Posterior cingulate gyrus (tissue), 11 donors: ENCODE measurements around the gene NOC4L.

Source experiments
- DNase-seq, 10 donors: peaks; one replicate each; pipeline versions ENCODE4 v3.0.0 to v3.0.0-alpha.2; 2020 to 2021; ENCODE audit warnings: mixed read lengths in 3 of 10
- intact Hi-C: fragments of 100-400 bp; cut with DNase I; formaldehyde crosslinking; loops from one replicate; pipeline ENCODE4 v1.15.1; 2023

The NOC4L gene

DNA sequence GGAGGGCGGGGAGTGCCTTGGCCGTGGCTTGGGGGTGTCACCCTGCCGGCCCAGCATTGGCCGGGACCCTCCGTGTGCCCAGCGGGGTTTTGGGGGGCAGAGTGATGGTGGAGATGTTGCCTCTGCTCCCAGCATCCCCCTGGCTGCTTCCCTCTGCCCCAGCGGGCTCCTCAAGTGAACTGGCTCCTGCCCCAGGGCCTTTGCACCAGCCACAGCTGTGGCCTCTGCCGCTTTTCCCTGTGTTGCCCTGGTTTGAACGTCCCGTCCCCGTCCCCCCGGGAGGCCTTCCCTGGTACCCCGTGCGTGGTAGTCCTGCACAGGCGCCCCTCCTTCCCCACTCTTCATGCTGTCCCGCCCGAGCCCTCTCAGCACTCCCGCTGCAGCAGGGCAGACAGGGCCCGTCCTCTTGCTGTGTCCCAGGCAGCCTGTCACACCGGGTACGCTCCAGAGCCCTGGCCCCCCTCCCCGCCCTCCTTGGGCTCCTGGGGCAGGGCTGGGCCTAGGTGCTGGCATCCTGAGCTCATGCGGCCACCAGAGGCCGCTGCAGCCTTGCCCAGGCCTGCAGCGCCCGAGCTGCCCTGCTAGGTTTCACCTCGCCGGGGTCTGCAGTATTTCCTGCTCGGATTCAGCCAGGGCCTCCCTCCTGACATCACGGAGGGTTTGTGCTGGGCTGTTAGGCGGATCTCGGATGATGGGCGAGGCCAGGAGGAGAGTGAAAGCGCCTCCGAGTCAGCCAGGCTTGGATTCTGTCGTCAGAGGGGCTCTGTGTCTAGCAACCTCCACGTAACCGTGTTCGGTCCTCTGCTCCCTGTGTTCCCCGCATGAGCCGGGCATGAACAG lies 9.5 kb downstream of the NOC4L start:
- intact Hi-C loops: loop anchor here (2.0 to 10.0 kb wide), 3 partner anchors 65 to 459 kb away; partner anchors contain the start of gene LRCOL1
- DNase-seq: peak in 9 of 10 donors; percentile 40 to 93 (median 59)

DNA sequence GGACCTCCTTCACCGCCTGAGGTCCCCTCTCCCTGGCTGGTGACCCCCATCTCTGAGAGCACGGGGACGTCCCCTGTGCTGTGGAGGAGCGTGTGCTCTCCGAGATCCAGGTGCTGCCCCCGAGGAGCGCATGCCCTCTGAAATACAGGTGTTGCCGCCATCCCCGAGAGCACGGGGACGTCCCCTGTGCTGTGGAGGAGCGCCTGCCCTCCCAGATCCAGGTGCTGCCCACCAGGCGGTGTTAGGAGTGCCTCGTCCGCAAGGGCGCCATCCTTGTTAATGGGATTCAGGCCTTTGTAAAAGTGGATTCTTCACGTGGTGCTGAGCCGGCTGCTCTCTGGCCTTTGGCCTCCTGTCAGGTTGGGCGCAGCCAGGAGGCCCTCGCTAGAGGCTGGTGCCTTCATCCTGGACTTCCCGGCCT lies 10.1 kb downstream of the NOC4L start:
- DNase-seq: peak in 5 of 10 donors; percentile 3 to 75 (median 58)
- intact Hi-C loops: loop anchor here (2.0 to 10.0 kb wide), 3 partner anchors 64 to 458 kb away; partner anchors contain the start of gene LRCOL1

DNA sequence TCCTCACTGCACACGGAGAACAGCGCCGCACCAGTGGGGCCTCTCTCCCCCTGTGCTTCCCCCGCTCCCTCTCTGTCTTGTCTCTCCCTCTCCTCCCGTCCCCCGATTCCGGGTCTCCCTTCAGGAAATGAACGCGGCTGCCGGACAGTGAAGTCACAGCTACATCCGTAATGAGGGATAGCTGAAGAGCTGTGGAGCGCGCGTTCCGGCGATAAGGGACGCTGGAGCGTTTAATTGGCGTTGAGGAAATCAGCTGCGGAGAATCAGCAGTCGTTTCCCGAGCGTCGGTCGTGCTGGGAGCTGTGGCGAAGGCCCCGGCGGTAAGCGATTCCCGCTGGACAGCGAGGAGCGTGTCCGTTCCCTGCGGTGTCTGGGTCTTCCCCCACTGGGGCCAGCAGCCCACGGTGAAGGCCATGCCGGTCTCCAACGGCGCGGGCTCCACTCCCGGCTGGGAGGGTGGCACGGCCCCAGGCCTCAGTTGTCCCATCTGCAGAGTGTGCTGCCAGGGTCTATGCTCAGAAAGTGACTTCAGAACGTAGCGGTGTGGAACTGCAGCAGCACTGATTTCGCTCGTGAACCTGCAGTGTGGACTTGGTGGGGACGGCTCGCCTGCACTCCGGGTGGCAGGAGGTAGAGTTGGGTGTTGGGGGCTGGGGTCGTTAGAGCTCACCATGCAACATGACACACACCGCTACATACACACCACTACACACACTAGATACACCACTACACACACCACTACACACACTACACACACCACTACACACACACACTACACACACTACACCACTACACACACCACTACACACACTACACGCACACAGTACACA lies 10.9 kb downstream of the NOC4L start:
- intact Hi-C loops: loop anchor here (2.0 to 10.0 kb wide), 3 partner anchors 64 to 457 kb away; partner anchors contain the start of gene LRCOL1

DNA sequence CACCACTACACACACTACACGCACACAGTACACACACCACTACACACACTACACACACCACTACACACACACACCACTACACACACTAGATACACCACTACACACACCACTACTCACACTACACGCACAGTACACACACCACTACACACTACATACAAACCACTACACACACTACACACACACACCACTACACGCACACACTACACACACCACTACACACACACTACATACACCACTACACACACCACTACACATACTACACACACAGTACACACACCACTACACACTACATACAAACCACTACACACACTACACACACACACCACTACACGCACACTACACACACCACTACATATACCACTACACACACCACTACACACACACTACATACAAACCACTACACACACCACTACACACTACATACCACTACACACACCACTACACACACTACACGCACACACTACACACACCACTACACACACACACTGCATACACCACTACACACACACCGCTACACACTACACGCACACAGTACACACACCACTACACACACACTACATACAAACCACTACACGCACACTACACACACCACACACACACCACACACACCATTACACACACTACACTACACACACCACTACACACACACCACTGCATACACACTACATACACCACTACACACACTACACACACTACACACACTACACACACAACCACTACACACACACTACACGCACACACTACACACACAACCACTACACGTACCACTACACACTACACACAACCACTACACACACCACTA lies 11.7 kb downstream of the NOC4L start:
- DNase-seq: no peak
- intact Hi-C loops: loop anchor here (2.0 to 10.0 kb wide), 2 partner anchors 63 to 259 kb away; no protein-coding TSS in a partner anchor

More for the DNA sequence above, 10.9 kb downstream of the NOC4L start:
- DNase-seq: peak in 5 of 10 donors; percentile 5 to 71 (median 67)

DNA sequence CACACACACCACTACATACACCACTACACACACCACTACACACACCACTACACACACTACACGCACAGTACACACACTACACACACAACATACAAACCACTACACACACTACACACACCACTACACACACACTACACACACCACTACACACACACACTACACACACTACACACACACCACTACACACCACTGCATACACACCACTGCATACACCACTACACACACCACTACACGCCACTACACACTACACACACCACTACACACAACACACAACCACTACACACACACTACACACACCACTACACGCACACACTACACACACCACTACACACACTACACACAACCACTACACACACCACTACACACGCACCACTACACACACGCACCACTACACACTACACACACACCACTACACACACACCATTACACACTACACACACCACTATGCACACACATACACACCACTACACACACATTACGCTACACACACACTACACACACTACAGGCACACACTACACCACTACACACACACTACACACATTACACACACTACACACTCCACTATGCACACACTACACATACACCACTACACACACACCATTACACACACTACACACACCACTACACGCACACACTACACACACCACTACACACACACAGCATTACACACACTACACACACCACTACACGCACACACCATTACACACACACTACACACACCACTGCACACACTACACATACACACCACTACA lies 12.5 kb downstream of the NOC4L start:
- no peak for DNase-seq
- intact Hi-C loops: loop anchor here (10.0 kb wide), 1 partner anchor 258 kb away; no protein-coding TSS in a partner anchor

DNA sequence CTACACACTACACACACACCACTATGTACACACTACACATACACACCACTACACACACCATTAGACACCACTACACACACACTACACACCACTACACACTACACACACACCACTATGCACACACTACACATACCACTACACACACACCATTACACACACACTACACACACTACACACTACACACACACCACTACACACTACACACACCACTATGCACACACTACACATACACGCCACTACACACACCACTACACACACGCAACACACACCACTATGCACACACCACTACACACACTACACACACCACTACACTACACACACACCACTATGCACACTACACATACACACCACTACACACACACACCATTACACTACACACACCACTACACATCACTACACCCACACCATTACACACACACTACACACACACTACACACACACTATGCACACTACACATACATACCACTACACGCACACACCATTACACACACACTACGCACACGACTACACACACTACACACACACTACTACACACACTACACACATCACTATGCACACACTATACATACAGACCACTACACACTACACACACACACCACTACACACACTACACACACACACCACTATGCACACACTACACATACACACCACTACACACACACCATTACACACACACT lies 13.6 kb downstream of the NOC4L start:
- DNase-seq: no peak
- intact Hi-C loops: loop anchor here (10.0 kb wide), 1 partner anchor 257 kb away; no protein-coding TSS in a partner anchor

DNA sequence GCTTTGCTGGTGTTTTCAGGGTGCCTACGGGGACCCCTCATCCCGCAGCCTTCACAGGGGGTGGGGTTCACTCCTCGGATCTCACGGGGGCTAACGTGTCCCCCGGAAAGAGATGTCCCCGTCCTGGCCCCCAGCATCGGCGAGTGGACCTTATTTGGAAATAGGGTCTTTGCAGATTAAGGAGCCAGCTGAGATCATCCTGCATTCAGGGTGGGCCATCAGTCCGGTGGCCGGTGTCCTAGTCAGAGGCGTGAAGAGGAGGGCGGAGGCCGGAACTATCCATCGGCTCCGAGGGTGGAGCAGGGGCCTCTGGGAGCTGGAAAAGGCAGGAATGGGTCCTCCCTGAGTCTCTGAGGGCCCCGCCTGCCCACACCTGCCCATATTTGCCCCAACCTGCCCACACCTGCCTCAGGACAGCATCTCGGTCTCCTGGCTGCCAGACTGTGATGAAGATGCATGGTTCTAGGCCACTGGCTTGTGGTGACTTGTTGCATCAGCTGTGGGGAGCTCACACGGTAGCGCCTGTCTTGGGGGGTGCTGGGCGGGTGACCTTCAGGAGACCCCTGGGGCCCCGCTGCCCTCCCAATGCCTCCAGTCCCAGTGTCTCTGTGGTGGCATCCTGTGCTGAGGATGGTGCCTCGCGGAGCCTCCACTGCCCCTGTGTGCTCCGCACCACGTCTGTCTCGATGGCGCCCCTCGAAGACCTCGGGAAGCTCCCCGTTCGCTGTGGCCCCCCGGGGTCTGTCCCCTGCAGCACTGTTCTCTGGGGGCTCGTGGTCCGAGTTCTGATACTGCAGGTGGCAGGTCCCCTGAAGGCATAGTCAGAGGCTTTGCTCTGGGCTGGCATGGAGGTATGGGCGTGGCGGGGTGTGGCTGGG lies 14.7 kb downstream of the NOC4L start:
- DNase-seq: peak in 4 of 10 donors; percentile 5 to 50 (median 42)
- intact Hi-C loops: loop anchor here (10.0 kb wide), 1 partner anchor 256 kb away; no protein-coding TSS in a partner anchor

DNA sequence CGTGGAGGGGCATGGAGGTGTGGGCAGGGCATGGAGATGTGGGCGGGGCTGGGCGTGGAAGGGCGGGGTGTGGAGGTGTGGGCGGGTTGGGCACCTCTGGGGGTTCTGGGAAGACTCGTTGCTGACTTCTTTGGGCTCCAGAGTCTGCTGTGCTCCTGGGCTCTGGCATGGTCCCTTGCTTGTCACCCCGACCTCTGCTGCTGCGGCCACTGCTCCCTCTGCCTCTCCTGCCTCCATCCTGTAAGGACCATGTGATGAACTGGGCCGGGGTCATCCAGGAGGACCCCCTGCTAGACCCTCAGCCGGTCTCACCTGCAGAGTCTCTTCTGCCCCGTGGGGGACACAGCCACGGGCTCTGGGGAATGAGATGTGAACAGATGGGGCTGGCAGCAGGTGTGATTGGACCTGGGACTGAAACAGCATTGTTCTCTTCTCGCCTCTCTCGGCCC lies 15.3 kb downstream of the NOC4L start:
- intact Hi-C loops: loop anchor here (10.0 kb wide), 1 partner anchor 255 kb away; no protein-coding TSS in a partner anchor
- peak in 4 of 10 donors; percentile 4 to 77 (median 58) for DNase-seq

DNA sequence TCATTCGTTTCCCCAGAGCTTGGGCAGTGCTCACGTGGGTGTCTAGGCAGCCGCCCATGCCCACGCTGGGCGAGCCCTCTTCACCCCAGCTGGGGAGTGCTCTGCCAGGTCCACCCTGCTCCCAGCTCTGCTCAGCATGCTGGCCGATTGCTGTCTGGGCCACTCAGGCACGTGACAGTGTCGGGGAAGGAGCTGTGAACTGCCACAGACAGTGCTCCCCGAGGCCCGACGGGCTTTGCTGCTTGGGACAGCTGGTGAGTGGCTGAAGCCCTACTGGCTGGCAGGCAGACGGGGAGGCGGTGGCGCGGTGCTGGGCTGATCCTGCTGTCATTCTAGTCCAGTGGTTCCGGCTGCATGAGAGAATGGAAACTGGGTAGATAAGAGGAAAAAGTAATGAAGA lies 15.8 kb downstream of the NOC4L start:
- intact Hi-C loops: no loop called here
- peak in 5 of 10 donors; percentile 7 to 83 (median 72) for DNase-seq

DNA sequence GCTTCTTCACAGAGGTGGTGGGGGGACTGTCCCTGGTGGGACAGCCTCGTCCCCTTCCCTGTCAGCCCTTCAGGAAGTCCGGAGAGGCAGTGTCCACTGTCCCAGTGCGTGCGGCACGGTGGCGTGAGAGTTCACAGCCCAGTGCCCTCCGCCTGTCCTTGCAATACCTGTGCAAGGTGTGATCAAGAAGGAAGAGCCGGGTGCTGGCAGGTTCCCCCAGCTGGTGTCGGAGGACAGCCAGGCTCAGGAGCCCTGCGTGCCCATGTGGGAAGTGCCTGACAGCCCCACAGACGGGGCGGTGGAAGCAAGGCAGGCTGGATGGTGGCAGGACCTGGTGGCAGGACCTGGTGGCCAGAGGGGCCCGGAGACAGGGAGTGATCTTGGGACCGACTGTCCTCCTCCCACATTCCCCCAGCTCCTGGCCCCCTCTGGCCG lies 16.4 kb downstream of the NOC4L start:
- intact Hi-C loops: no loop called here
- DNase-seq: peak in 5 of 10 donors; percentile 3 to 87 (median 47)

DNA sequence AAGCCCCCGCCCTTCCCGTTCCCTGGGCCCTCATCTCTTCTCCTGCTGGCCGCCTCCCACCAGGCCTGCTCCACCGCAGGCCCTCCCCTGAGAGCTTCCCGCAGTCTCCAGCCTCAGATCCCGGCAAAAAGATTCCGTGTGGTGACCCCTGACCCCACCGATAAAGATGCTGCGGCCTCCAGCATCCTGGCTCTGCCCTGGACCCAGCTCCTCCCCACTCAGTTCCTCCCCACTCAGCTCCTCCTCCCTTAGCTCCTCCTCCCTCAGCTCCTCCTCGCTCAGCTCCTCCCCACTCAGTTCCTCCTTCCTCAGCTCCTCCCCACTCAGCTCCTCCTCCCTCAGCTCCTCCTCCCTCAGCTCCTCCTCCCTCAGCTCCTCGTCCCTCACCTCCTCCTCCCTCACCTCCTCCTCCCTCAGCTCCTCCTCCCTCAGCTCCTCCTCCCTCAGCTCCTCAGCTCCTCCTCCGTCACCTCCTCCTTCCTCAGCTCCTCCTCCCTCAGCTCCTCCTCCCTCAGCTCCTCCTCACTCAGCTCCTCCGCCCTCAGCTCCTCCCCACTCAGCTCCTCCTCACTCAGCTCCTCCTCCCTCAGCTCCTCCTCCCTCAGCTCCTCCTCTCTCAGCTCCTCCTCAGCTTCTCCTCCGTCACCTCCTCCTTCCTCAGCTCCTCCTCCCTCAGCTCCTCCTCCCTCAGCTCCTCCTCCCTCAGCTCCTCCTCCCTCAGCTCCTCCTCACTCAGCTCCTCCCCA lies 17.0 kb downstream of the NOC4L start:
- peak in 3 of 10 donors; percentile 2 to 35 (median 3) for DNase-seq
- intact Hi-C loops: no loop called here

DNA sequence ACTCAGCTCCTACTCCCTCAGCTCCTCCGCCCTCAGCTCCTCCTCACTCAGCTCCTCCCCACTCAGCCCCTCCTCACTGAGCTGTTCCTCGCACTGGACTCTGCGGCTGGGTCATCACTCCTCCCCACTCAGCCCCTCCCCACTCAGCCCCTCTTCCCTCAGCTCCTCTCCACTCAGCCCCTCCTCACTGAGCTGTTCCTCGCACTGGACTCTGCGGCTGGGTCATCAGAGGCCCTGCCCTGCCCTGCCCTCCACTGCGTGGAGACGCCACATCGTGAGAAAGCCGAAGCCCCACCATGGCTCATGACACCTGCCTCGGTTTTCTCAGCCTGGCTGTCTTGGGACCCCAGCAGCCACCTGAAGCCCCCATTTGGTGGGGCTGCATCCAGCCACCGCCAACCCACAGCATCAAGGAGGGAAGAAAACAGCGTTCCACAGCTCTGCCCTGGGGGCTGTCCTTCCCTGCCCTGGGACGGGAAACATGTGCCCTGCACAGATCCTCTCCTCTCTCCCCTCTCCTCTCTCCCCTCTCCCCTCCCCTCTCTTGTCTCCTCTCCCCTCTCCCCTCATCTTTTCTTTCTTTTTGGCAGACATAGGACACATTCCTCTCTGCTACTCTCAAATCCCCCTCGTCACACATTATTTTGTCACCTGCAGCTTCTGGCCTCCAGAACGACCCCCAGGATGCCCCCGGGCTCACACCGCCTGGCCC lies 17.7 kb downstream of the NOC4L start:
- intact Hi-C loops: no loop called here
- peak in 3 of 10 donors; percentile 4 to 41 (median 38) for DNase-seq

DNA sequence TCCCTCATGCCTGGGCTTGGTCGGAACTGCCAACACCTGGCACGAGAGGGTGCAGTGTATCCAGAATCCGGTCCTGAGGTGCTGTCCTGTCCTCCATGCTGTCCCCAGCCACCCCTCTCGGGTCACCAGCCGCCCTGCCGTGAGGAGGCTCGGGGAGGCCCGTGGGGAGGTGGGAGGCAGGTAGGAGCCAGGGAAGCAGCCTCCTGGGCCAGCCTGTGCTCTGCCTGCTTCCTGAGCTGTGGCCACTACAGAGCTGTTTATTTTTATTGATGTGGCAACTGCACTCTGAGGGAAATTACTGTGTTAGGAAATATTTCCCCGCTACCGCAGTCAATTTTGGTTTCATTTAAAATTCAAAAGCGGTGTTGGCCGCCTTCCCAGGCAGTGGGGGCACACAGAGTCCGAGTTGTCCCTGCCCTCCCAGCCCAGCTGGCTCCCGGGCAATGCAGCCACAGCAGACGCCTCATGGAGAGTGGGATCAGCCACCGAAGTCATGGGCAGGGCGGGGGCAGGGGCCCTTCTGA lies 18.3 kb downstream of the NOC4L start:
- peak in 8 of 10 donors; percentile 33 to 91 (median 52) for DNase-seq
- intact Hi-C loops: no loop called here

DNA sequence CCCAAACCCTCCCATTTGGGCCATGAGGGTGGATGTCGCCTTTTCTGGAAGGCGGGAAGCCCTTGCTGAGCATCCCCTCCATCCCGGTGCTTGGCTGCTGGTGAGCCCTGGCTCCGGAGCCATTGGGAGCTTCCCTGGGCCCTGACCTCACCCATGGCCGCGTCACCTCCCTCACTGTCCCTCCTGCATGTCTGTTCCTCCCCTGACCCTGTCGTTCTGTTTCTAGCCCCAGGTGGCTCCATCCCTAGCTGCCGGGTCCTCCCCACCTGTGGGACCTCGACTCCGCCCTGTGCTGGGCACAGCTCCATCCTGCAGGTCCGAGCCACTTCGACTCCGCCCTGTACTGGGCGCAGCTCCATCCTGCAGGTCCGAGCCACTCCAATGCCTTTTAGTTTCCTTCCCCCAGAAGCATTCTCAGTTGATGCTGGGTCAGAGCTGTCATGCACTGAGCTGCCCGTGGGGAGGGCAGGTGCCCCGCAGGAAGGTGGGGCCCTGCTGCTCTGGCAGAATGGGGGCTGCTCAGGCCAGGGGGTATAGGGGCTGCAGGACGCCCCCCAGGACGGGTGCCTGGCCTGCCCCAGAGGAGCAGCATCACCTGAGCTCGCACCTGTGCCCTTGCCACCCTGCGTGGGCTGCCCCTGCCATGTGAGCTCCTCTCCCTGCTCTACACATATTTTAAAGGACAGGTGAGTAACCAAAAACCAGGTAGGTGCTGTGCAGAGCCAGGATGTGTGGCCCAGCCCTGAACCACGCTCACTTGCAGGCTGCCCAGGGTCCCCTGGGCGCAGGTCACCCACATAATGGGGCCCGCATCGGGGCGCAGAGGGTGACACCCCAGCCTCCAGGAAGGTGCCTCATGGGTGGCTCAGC lies 19.0 kb downstream of the NOC4L start:
- peak in 4 of 10 donors; percentile 5 to 76 (median 52) for DNase-seq
- intact Hi-C loops: no loop called here

DNA sequence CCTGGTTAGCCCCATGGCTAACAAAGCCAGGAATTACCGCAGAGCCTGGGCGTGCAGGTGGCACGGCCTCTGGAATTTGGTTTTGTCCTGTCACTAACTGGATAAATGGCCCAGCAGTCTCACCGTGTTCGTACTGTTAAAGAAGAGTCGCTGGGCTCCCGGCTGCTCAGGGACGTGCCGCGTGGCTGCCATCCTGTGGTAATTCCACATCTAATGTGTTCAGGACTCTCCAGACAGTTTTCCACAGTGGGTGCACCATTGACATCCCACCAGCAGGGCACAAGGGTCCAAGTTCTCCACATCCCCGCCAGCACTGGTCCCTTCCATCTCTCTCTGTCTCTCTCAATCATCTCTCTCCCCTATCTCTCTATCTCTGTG lies 19.6 kb downstream of the NOC4L start:
- intact Hi-C loops: no loop called here
- DNase-seq: peak in 3 of 10 donors; percentile 5 to 83 (median 53)
